Common myeloid progenitor, CD34-positive (primary cell): Measurements from ENCODE around the gene YIPF4.
"Not testable (repeated sequence)": the region's sequence is repeated elsewhere in the genome, so short reads cannot be mapped to it uniquely, and the experiment has no call there.

Experiments
- CTCF ChIA-PET: fragments of 350-600 bp; sonication (Branson Sonifier 250); formaldehyde crosslinking; loops from one replicate; lab custom pipeline; 2021; ENCODE audit warnings: antibody characterized with exemption; lab: Charles Lee
- POLR2A ChIA-PET: fragments of 350-600 bp; sonication (Branson Sonifier 250); formaldehyde crosslinking; loops from one replicate; lab custom pipeline; 2021; ENCODE audit warnings: antibody characterized with exemption; lab: Charles Lee
- DNase-seq, 3 donors: peaks; one replicate each; pipeline versions ENCODE4 v3.0.0 to v3.0.0-alpha.2; 2013
- H3K27ac ChIP-seq, 2 experiments: 1 replicate in 1 of 2; 2 replicates in 1 of 2; pipeline ENCODE4 v1.7.0; 2013; ENCODE audit warnings: inconsistent platforms in 2 of 2, low read length in 2 of 2, mild to moderate bottlenecking in 2 of 2, low read depth in 1 of 2, moderate library complexity in 1 of 2; ENCODE audit not compliant: severe bottlenecking in 2 of 2, insufficient read depth in 1 of 2, poor library complexity in 1 of 2
- H3K27me3 ChIP-seq, 5 experiments: replicated peaks in 2 of 5; 1 replicate in 3 of 5; 2 replicates in 2 of 5; pipeline versions ENCODE4 v1.6.1 to v1.7.0; 2013; ENCODE audit warnings: low read length in 4 of 5, mild to moderate bottlenecking in 2 of 5, moderate library complexity in 2 of 5, inconsistent platforms in 1 of 5; ENCODE audit not compliant: insufficient read depth in 5 of 5, control insufficient read depth in 4 of 5
- H3K36me3 ChIP-seq, 4 experiments: 1 replicate in 2 of 4; 2 replicates in 2 of 4; pipeline versions ENCODE4 v1.6.1 to v1.7.0; 2013; ENCODE audit warnings: low read length in 3 of 4, control low read depth in 1 of 4, mild to moderate bottlenecking in 1 of 4; ENCODE audit not compliant: control insufficient read depth in 4 of 4, insufficient read depth in 4 of 4
- H3K4me1 ChIP-seq, 4 experiments: 1 replicate in 3 of 4; 2 replicates in 1 of 4; pipeline versions ENCODE4 v1.6.1 to v1.7.1; 2013; ENCODE audit warnings: low read length in 3 of 4, mild to moderate bottlenecking in 3 of 4, control low read depth in 1 of 4, inconsistent platforms in 1 of 4, moderate library complexity in 1 of 4; ENCODE audit not compliant: control insufficient read depth in 4 of 4, insufficient read depth in 4 of 4; ENCODE audit errors: control extremely low read depth in 1 of 4
- H3K4me3 ChIP-seq, 7 experiments: 1 replicate in 4 of 7; 2 replicates in 3 of 7; pipeline versions ENCODE4 v1.5.1 to v1.7.0; 2013; ENCODE audit warnings: mild to moderate bottlenecking in 7 of 7, low read length in 6 of 7, moderate library complexity in 6 of 7, inconsistent platforms in 2 of 7, low read depth in 2 of 7, control low read depth in 1 of 7; ENCODE audit not compliant: insufficient read depth in 4 of 7, control insufficient read depth in 1 of 7; ENCODE audit errors: extremely low read depth in 1 of 7
- H3K9me3 ChIP-seq, 5 experiments: 1 replicate in 4 of 5; 2 replicates in 1 of 5; pipeline versions ENCODE4 v1.6.1 to v1.7.1; 2013; ENCODE audit warnings: low read length in 4 of 5, mild to moderate bottlenecking in 2 of 5, inconsistent platforms in 1 of 5, low read depth in 1 of 5, moderate library complexity in 1 of 5; ENCODE audit not compliant: control insufficient read depth in 4 of 5, insufficient read depth in 2 of 5; ENCODE audit errors: control extremely low read depth in 1 of 5
- WGBS: methylation state at CpG from one replicate; pipeline ENCODE4 v1.1.5; 2013; ENCODE audit not compliant: insufficient coverage; 5-methylcytosine and 5-hydroxymethylcytosine counted together

Gene YIPF4

DNA sequence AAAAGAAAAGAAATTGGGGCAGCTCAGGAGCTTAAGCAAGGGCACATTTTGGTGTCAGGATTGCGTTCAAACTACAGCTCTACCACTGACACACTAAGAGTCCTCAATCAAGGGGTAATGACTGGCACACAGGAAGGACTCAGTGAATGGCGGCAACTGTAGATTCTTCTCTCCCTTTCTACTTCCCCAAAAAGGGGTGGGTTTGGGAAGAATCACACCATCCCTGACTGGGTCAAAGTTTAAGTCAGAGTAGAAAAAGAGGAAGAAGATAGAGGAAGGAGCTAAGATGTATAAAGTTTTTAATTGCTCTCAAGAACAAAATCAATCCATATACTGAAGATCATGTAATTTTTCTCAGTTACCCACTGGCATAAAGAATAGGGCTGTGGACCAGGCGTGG is 15.6 kb upstream of the YIPF4 start:
- H3K27ac ChIP-seq, result no peak overlapping the region

DNA sequence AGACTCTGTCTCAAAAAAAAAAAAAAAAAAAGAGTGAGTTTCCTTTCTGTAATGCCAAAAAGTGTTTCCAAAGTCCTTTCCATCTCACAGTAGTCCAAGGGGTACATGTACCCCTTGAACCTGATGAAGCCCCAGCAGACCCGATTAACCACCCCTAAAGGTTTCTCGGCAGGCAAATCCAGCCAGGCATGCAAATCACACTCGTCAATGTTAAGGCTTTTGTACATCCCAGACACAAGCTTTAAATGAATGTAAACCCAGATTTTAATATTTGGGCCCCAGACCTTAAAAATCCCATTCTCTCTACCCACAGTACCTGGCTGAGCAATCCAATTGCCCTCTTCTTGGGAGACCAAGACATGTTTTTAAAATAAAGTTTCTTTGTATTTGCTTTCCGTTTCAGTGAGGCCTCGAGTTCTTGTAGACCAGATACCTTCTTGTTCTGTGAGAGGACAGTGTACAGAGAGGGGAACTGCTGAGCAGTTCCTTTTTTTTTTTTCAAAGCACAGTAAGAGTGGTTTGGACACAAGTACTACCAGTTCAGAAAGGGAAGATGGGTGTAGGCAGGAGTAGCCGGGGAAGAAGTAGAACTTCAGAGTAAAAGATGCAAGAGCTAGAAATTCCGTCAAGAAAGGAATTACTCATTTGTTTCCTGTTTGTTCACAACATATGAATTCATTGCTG is 13.1 kb upstream of the YIPF4 start, which contains the start of gene NLRC4:
Gene NLRC4 (minus strand): TSS at position 465 of the 684 bp plus-strand sequence. CDS start 8,111 bp downstream, outside the sequence.
- H3K36me3 ChIP-seq, result no peaks in the 10 kb centered on the region
- CTCF ChIA-PET, result no interaction called here
- peak within 1 kb of the TSS; percentile 15 to 57 for H3K27ac ChIP-seq
- peaks cover 0 to 28% (median 8%) of the 10 kb centered on the region in 4 experiments for H3K4me1 ChIP-seq
- 68% methylated on average over 4 of the region's 7 CpGs for WGBS
- POLR2A ChIA-PET, result interaction anchor here (0.7 kb wide), 1 partner anchor 1608 kb away, joined by 5 read pairs; no protein-coding TSS in a partner anchor
- H3K4me3 ChIP-seq, result peak within 1 kb of the TSS in 3 of 7 experiments; percentile 41 to 45 (median 45)
- DNase-seq, result peak; percentile 34 to 74 (median 69)
- H3K9me3 ChIP-seq, result no peaks in the 10 kb centered on the region
- H3K27me3 ChIP-seq, result no peaks in the 10 kb centered on the region

More for the DNA sequence above, 15.6 kb upstream of the YIPF4 start:
- H3K27me3 ChIP-seq, result no peaks in the 10 kb centered on the region
- no peaks in the 10 kb centered on the region for H3K9me3 ChIP-seq
- ChIA-PET POLR2A (interaction anchor here (0.6 kb wide), 1 partner anchor 96 kb away, joined by 3 read pairs; no protein-coding TSS in a partner anchor), CTCF (no interaction called here)
- peak overlapping the region in 1 of 7 experiments; percentile 19 for H3K4me3 ChIP-seq
- peaks cover 0 to 28% (median 8%) of the 10 kb centered on the region in 4 experiments for H3K4me1 ChIP-seq
- no peaks in the 10 kb centered on the region for H3K36me3 ChIP-seq
- 89% methylated on average over 2 of the region's 3 CpGs for WGBS
- DNase-seq, result peak; percentile 20 to 67 (median 59)

DNA sequence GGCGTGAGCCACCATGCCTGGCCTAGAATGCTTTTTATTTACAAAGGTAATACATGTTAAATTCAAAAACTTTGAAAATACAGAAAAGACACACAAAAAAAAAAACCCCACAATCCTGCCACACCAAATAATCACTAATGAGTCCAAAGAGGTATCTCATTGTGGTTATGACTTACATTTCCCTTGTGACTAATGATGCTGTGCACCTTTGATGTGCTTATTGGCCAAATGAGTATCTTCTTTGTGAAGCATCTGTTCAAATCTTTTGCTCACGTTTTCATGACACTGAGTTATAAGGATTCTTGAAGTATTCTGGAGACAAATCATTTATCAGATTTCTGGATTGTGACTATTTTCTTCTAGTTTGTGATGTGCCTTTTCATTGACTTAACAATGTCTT is 6.6 kb upstream of the YIPF4 start:
- no peak for DNase-seq
- POLR2A ChIA-PET, result no interaction called here
- no CpG with 5 or more reads among the region's 2 CpGs for WGBS
- Histone ChIP-seq H3K36me3 (no peaks in the 10 kb centered on the region), H3K4me1 (no peaks in the 10 kb centered on the region), H3K4me3 (no peak overlapping the region), H3K9me3 (no peaks in the 10 kb centered on the region), H3K27me3 (peaks cover 0 to 2% (median 0%) of the 10 kb centered on the region in 5 experiments), H3K27ac (no peak overlapping the region)
- CTCF ChIA-PET, result no interaction called here

DNA sequence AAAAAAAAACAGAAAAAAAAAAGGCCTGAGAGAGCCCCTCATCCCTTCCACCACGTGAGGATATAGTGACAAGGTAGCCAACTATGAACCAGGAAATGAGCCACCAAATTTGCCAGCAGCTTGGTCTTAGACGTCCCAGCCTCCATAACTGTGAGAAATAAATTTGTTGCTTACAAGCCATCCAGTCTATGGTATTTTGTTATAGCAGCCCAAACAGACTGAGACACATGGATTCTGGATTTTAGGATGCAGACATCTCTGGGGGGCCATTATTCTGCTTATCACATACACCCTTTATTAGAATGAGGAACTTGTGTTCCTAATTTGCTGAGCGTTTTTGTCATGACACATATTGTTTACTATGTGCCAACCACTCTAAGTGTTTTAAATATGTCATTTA is 5.4 kb upstream of the YIPF4 start:
- 80% methylated on average over 2 of the region's 3 CpGs for WGBS
- Histone ChIP-seq H3K4me1 (peaks cover 0 to 4% (median 3%) of the 10 kb centered on the region in 4 experiments), H3K36me3 (no peaks in the 10 kb centered on the region), H3K27ac (no peak overlapping the region), H3K4me3 (no peak overlapping the region), H3K9me3 (no peaks in the 10 kb centered on the region), H3K27me3 (peaks cover 0 to 2% (median 0%) of the 10 kb centered on the region in 5 experiments)
- ChIA-PET POLR2A (no interaction called here), CTCF (no interaction called here)
- no peak for DNase-seq

DNA sequence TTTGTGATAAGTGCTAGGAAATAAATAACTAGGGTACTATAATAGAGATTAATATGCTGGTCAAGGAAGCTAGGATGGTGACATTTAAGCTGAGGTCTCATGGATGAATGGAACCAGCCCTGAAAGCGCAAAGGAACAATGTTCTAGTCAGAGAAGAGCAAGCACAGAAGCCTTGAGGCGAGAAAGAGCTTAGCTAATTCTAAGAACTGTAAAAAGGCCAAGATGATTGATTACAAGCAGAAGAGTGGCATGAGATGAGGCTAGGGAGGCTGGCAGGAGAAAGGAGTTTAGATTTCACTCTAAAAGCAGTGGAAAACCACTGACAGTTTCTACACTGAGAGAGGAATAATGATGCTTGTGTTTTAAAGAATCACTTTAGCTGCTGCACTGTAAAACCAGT is 3.4 kb upstream of the YIPF4 start:
- CTCF ChIA-PET, result interaction anchor here (1.0 kb wide), 1 partner anchor 9 kb away, joined by 6 read pairs; no protein-coding TSS in a partner anchor
- DNase-seq, result no peak
- 96% methylated on average over 2 of the region's 2 CpGs for WGBS
- Histone ChIP-seq H3K4me1 (peaks cover 4 to 18% (median 11%) of the 10 kb centered on the region in 4 experiments), H3K36me3 (no peaks in the 10 kb centered on the region), H3K27ac (no peak overlapping the region), H3K4me3 (no peak overlapping the region), H3K9me3 (no peaks in the 10 kb centered on the region), H3K27me3 (peaks cover 0 to 2% (median 0%) of the 10 kb centered on the region in 5 experiments)
- POLR2A ChIA-PET, result no interaction called here

DNA sequence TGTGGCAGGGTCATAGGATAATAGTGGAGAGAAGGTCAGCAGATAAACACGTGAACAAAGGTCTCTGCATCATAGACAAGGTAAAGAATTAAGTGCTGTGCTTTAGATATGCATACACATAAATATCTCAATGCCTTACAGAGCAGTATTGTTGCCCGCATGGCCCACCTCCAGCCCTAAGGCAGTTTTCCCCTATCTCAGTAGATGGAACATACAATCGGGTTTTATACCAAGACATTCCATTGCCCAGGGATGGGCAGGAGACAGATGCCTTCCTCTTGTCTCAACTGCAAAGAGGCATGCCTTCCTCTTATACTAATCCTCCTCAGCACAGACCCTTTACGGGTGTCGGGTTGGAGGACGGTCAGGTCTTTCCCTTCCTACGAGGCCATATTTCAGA is 1.9 kb upstream of the YIPF4 start:
- no CpG with 5 or more reads among the region's 7 CpGs for WGBS

DNA sequence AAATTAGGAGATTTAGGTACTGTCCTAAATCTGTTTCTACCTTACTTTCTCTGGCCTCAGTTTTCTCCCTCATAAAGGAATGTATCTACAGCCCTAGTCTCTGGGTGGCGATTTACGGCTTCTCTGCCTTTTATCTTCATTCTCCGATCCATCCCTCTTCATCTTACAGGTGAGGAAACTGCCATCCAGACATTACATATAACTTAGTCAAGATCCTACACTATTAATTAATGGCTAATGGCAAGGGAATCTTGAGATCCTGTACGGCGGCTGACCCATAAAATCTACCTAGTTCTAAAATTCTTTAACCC is 386 bp upstream of the YIPF4 start:
- peaks cover 4 to 18% (median 11%) of the 10 kb centered on the region in 4 experiments for H3K4me1 ChIP-seq
- CTCF ChIA-PET, result interaction anchor here (1.2 kb wide), 1 partner anchor 19 kb away, joined by 3 read pairs; no protein-coding TSS in a partner anchor
- WGBS, result 38% methylated on average over 2 of the region's 5 CpGs

More for the DNA sequence above, 1.9 kb upstream of the YIPF4 start:
- H3K27me3 ChIP-seq, CTCF ChIA-PET, H3K27ac ChIP-seq, H3K4me3 ChIP-seq, H3K9me3 ChIP-seq, H3K36me3 ChIP-seq, POLR2A ChIA-PET, DNase-seq: not testable (repeated sequence)
- H3K4me1 ChIP-seq, result peaks cover 4 to 18% (median 11%) of the 10 kb centered on the region in 4 experiments

More for the DNA sequence above, 386 bp upstream of the YIPF4 start:
- POLR2A ChIA-PET, result no interaction called here
- peak overlapping the region; percentile 86 to 94 for H3K27ac ChIP-seq
- H3K9me3 ChIP-seq, result no peaks in the 10 kb centered on the region
- no peak for DNase-seq
- no peaks in the 10 kb centered on the region for H3K27me3 ChIP-seq
- H3K36me3 ChIP-seq, result peaks cover 4 to 7% (median 6%) of the 10 kb centered on the region in 4 experiments
- peak overlapping the region in 6 of 7 experiments; percentile 83 to 98 (median 92) for H3K4me3 ChIP-seq
